NCI-H2171 treated with DMSO at 0.1 percent for 48 hours (cell line): ENCODE results near the gene DNAJC10.

ENCODE experiments used
- DNase-seq: peaks from one replicate; lab custom pipeline; 2025; lab: John Stamatoyannopoulos, UW

Gene DNAJC10

GRCh38 chr2:182784777-182785176 lies 68.7 kb downstream of the DNAJC10 start:
- peak; percentile 57 for DNase-seq

DNA sequence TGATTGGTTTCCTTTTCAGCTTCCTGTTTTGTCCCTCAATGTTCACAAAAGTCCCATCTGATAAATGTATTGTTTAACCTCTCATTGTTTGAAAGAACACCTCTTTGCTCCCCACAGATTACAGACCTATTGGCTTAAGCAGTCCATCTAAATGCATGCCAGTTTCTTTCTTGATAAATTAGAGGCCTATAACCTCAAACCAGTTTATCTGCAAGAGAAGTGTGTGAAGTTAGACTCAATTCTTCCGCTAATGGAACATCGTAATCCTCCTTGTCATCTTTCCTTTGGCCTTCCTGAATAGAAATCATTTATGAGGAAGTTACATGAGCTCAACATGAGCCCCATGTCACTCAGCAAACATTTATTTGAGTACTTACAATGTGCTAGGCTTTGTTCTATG lies 76.4 kb downstream of the DNAJC10 start:
- DNase-seq = no peak

DNA sequence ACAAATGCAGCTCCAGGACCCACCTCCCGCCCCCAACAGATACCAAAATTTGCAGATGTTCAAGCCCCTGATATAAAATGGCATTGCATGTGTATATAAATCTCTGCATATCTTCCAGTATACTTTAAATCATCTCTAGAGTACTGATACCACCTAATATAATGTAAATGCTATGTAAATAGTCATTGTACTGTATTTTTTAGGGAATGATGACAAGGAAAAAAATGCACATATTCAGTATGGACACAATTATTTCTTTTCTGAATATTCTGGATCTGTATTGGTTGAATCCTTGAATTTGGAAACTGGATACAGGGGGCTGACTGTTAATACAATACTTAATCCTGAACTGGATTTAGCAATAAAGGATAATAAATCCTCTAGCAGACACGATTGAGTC lies 82.7 kb downstream of the DNAJC10 start:
- no peak for DNase-seq

- DNase-seq = no peak
These were observed 88.1 kb downstream of the DNAJC10 start for GRCh38 chr2:182804128-182804527.

GRCh38 chr2:182807319-182807718 lies 91.3 kb downstream of the DNAJC10 start:
- no peak for DNase-seq

DNA sequence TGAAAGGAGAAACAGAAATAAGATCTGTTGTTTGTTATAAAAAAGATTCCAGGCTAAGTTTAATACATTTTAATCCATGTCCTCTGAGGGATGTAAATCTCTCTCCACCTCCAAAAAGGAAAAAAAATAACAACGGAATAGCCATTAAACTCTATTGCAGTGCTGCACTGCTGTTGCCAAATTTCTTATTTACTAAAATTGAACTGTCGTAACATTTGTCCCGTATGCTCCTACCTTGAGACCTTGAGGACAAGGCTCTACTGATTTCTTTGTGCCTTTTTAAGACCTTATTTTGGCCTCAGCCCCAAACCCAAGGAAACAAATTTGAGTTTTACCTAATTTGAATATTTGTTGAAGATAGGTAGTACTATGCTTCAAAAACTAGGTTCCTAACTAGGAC lies 94.0 kb downstream of the DNAJC10 start:
- DNase-seq = no peak

DNA sequence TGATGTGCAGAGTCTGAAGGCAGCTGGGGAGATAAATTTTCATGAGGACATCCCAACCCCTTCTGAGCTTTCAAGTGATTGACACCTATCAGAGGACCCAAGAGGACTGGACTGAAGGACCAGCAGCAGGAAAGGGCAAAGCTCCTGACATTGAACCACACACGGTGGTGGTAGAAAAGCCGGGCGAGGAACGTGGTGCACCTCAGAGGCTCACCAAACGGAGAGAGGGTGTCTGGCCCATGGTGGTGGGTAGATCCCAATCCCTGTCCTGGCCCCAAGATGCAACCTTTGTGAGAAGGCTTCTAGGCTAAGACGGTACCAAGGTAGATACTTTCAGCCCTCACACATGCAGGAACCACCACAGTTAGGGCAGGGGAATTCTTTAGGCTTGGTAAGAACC lies 98.3 kb downstream of the DNAJC10 start:
- DNase-seq = no peak

DNA sequence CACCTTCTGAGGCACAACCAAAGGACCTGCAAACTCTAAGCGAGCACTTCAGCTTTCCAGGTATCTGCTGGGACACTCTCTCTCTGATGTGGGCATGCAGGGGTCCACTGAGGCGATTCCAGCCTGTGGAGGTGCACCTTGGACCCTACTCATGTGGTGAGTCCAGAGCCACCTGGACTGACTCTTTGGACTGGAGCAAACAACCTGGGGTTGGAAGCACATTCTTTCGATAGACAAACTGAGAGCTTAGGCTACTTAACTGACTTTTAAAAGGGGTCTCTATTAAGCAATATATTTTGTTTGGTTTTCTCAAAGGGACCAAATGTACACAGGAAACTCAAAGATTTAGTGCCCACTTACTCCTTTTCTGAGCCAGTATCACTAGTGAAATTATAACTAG lies 98.7 kb downstream of the DNAJC10 start:
- no peak for DNase-seq

DNA sequence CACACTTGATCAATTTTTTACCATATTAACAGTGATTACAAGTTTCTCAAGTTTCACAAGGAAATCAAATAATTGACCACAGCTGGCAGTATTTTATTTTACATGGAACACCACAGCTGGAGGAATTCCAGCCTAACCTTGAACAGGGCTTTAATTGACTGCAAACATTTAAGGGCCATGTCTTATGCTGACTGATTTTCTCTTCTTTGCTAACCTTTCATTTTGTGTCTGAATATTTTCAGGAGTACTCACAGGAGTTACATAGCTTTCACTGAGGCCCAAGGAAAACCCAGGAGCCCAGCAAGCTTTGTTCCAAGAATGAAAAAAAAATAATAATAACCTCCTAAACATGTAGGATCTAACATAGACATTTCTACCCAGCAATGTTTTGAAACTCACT lies 100.8 kb downstream of the DNAJC10 start:
- peak; percentile 19 for DNase-seq

- DNase-seq = no peak
These were observed 101.5 kb downstream of the DNAJC10 start for GRCh38 chr2:182817558-182817957.

DNA sequence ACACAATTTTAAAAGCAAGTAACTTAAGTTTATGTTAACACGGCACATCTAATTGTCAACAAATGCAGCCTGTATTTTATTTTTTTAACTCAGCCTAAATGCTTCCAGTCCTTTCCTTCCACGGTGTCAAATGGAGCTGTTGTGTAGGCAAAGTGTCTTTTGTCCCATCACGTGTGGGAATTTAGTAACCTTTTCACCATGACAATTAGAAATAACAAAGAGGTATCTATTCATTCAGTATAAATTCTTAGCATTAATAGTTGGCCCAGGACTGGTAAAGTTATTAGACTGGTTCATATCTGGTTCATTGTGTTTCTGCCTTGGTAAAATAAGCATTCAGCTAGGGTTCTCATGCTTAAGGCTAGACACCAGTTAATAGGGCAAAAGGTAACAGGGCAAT lies 102.4 kb downstream of the DNAJC10 start:
- no peak for DNase-seq

DNA sequence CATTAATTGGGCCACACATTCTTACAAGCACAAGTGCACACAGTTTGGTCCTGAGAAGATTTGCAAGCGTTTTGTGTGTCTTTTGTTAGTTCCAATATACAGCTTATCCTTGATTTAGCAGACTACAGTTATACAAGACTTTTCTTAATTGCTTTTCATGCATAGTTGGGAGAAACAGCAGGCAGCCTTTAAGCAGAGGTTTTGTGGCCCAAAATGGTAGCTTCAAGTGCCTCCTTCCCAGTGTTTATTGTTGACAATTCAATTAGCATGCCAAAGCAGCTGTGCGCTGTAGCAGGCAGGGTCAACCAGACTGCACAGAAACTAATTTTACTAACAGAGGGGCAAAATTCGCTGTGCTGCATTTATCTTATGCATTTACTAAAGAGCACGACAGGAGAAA lies 102.9 kb downstream of the DNAJC10 start:
- DNase-seq = peak; percentile 46

DNA sequence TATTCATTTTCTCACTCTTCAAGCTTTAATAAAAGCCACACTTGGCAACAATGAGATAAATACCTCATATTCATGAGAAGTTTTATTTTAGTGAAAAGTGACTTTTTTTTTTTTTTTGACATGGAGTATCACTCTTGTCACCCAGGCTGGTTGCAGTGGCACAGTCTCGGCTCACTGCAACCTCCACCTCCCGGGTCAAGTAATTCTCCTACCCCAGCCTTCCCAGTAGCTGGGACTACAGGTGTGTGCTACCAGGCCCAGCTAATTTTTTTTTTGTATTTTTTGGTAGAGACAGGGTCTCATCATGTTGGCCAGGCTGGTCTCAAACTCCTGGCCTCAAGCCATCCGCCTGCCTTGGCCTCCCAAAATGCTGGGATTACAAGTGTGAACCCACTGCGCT lies 103.4 kb downstream of the DNAJC10 start:
- no peak for DNase-seq

- DNase-seq = no peak
These were observed 105.1 kb downstream of the DNAJC10 start for GRCh38 chr2:182821182-182821581.

- DNase-seq = no peak
These were observed 106.7 kb downstream of the DNAJC10 start for GRCh38 chr2:182822733-182823132.

GRCh38 chr2:182824056-182824766 lies 108.2 kb downstream of the DNAJC10 start:
- DNase-seq = no peak

- peak; percentile 27 for DNase-seq
These were observed 108.7 kb downstream of the DNAJC10 start for GRCh38 chr2:182824767-182825158.

- no peak for DNase-seq
These were observed 110.0 kb downstream of the DNAJC10 start for GRCh38 chr2:182826064-182826463.

DNA sequence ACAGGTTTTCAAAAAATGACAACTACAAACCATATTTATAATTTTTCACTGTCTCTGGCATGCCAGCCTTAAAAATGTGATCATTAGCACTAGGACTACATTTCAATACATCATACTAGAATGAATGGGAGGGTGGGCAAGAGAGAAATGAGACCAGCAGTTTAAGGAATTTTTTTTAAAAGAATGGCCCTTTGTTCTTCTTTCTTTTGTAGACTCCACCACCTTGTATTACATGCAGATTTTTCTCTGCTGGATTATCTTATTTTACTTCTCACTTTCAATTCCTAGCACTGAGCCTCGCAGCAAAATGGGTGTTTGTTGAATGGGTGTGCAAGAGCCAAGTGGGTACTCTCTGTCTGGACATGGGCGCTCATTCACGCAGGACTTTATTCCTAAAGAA lies 110.4 kb downstream of the DNAJC10 start:
- no peak for DNase-seq

DNA sequence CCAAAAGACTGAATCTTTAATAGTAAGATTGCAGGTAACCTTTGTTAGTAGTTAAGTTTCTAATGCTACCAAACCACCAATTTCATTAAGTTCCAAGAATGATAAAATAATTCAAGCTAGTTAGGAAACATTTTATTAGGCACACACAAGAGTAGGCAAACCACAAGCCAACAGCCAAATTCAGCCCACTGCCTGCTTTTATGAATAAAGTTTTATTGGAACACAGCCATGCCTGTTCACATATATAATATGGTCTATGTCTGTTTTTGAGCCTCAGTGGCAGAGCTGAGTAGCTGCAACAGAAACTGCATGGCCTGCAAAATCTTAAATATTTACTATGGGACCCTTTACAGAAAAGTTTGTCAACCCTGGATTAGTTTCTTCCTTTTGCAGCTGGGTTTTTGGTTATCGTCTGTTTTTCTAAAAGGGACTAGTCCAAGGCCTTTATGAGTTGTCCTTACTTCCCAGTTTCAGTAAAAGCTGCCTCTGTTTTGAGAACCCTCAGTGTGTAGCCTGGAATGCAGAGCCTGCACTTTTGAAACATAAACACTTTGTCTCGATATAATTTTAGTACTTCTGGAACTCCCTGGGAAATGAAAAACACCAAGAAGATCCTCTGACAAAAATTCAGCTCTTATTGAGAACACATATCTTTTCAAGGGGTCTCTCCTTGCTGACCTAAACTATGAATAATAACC lies 111.3 kb downstream of the DNAJC10 start:
- no peak for DNase-seq

DNA sequence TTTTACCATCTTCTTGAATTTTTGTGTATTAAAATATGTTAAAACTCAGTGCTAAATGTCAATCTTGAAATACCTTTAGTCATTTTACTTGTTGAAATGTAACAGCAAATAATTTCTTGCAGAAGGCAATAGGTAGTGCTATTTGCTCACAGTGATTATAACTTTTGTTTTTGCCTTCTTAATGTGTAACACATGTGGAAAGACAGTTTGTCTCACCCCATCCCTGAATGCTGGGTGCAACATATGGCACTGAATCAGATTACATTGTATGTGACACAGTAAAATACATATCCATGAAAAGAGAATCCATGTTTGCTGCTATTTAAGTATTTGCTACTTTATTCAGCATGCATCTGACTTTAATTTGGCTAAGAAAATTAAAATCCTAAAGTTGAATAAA lies 115.0 kb downstream of the DNAJC10 start:
- DNase-seq = peak; percentile 88

GRCh38 chr2:182831921-182832320 lies 115.9 kb downstream of the DNAJC10 start:
- no peak for DNase-seq

DNA sequence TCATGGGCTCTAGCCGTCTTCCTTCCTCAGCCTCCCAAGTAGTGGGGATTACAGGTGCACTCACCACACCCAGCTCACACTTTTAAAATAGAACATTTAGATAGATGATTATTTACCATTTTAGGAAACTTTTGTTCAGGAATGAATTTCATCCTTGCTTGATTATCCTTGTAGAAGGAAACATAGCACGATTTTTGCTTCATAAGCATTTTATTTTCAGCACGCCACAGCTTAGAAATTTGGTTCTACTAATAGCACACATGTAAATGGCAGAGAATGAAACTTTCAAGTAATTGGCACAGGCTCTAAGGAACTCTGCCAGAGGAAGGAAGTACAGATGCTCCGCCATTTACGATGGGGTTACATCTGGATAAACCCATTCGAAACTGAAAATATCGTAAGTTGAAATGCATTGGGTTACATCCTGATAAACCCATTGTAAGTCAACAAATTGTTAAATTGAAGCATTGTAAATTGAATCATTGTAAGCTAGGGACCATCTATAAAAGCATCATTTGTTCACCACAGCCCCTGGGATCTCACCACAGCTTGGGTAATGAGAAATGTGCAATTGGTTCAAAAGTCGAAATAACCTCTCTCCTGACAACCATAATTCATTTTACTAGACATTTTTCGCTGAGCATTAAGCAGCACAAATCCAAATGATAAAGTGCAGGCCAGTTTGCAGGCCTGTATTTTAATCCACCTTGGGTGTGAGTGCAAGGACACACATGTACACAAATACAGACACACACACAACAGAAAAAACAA lies 117.2 kb downstream of the DNAJC10 start:
- no peak for DNase-seq
